ENCODE data around the gene GABRG1.

The GABRG1 gene

GRCh38 chr4:46123913-46124755 lies at the start of gene GABRG1:
TSS of gene GABRG1 (minus strand) at chr4:46124054. CDS start at chr4:46123913, 141 bp downstream.
- no peak for DNase-seq

- DNase-seq: no peak
Measured at GRCh38 chr4:46146993-46147392, 23.1 kb upstream of the GABRG1 start.

GRCh38 chr4:46131498-46132057 lies 7.7 kb upstream of the GABRG1 start:
- DNase-seq: no peak

GRCh38 chr4:46124773-46125413 lies 1.0 kb upstream of the GABRG1 start:
- DNase-seq: no peak

GRCh38 chr4:46081674-46082073 lies 42.2 kb downstream of the GABRG1 start:
- DNase-seq: no peak

GRCh38 chr4:46081248-46081647 lies 42.6 kb downstream of the GABRG1 start:
- no peak for DNase-seq

GRCh38 chr4:46073778-46074177 lies 50.1 kb downstream of the GABRG1 start:
- DNase-seq: no peak

GRCh38 chr4:46051392-46051791 lies 72.5 kb downstream of the GABRG1 start:
- DNase-seq: no peak

- no peak for DNase-seq
Measured at GRCh38 chr4:46032056-46032455, 91.8 kb downstream of the GABRG1 start.

- DNase-seq: no peak
Measured at GRCh38 chr4:46016306-46016705, 107.5 kb downstream of the GABRG1 start.

- DNase-seq: no peak
Measured at GRCh38 chr4:45992728-45993127, 131.1 kb downstream of the GABRG1 start.

GRCh38 chr4:45989775-45990174 lies 134.1 kb downstream of the GABRG1 start:
- DNase-seq: no peak

GRCh38 chr4:45987858-45988257 lies 136.0 kb downstream of the GABRG1 start:
- no peak for DNase-seq
